ENCODE data around the gene RAB3A. TPM values are rescaled to one million over a fixed set of nuclear protein-coding genes. Genes with fewer than 3 reads are reported as not detected.
"Not testable (repeated sequence)": the region's sequence is repeated elsewhere in the genome, so short reads cannot be mapped to it uniquely, and the experiment has no call there.

The RAB3A gene
- total and polyA plus RNA-seq, 12 donors, result 2.3 to 32.3 (median 6.2) TPM

DNA sequence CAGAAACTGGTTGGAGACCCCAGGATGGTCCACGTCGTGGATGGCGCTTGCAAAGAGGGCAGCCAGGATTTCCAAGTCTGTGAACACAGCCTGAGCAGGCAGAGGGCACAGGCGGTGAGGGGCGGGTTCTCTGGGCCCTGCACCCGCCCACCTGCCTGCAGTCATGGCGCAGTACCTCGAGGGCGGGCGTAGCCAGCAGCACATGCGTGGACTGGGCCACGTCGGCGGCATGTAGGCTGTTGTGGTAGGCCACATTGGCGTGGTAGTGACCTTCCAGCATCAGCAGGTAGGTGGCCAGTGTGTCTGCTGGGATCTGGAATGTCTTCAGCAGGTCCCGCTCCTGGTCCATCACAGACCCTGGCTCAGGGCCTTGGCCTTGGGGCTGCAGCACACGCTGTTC is 14.3 kb upstream of the RAB3A start:
- Histone ChIP-seq H3K36me3 (replicated peaks in 1 of 2) (no peaks in the 10 kb centered on the region), H3K27me3 (peaks cover 3% of the 10 kb centered on the region), H3K27ac (no peak overlapping the region), H3K9me3 (replicated peaks in 1 of 3) (no peaks in the 10 kb centered on the region), H3K4me3 (no peak overlapping the region), H3K4me1 (replicated peaks in 1 of 2) (no peaks in the 10 kb centered on the region)
- intact Hi-C loops (cut with DNase I), result loop anchor here in 1 of 2 donors (5.0 kb wide), 1 partner anchor 39 kb away; a partner anchor contains a TSS
- DNase-seq, result no peak
- TF ChIP-seq, protein P1, sequence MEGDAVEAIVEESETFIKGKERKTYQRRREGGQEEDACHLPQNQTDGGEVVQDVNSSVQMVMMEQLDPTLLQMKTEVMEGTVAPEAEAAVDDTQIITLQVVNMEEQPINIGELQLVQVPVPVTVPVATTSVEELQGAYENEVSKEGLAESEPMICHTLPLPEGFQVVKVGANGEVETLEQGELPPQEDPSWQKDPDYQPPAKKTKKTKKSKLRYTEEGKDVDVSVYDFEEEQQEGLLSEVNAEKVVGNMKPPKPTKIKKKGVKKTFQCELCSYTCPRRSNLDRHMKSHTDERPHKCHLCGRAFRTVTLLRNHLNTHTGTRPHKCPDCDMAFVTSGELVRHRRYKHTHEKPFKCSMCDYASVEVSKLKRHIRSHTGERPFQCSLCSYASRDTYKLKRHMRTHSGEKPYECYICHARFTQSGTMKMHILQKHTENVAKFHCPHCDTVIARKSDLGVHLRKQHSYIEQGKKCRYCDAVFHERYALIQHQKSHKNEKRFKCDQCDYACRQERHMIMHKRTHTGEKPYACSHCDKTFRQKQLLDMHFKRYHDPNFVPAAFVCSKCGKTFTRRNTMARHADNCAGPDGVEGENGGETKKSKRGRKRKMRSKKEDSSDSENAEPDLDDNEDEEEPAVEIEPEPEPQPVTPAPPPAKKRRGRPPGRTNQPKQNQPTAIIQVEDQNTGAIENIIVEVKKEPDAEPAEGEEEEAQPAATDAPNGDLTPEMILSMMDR (IDR thresholded peaks at IDR 0.05), result no peak
- TF ChIP-seq POLR2A (IDR thresholded peaks at IDR 0.05), result no peak
- 59 to 89% (median 83%) methylated on average over 4 to 17 of the region's 17 CpGs for WGBS, 4 donors

DNA sequence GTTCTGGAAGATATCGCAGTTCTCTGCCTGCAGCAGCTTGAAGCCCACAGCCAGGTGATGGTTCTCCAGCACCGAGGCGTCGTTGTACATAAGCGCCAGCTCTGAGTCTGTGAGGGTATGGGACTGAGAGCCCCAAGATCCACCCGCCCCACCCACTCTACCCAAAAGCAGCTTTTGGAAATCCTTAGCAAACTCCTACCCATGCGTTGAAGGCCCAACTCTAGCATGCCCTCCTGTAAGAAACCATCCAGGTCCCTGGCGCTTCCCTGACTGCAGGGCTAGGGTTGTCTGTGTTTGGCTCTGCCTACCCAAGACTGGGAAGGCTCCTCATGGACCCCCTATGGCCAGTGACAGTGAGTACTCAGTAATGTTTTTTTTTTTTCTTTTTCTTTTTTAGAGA is 12.9 kb upstream of the RAB3A start:
- Histone ChIP-seq H3K4me1 (replicated peaks in 1 of 2) (no peaks in the 10 kb centered on the region), H3K27ac (no peak overlapping the region), H3K9me3 (replicated peaks in 1 of 3) (no peaks in the 10 kb centered on the region), H3K36me3 (replicated peaks in 1 of 2) (no peaks in the 10 kb centered on the region), H3K4me3 (no peak overlapping the region), H3K27me3 (no peaks in the 10 kb centered on the region)
- intact Hi-C loops (cut with DNase I), result loop anchor here in 1 of 2 donors (5.0 kb wide), 1 partner anchor 41 kb away; a partner anchor contains a TSS
- 86 to 94% (median 92%) methylated on average over 7 to 8 of the region's 8 CpGs for WGBS, 4 donors
- TF ChIP-seq, protein P1 (IDR thresholded peaks at IDR 0.05), result no peak
- no peak for TF ChIP-seq POLR2A (IDR thresholded peaks at IDR 0.05)
- DNase-seq, result no peak

DNA sequence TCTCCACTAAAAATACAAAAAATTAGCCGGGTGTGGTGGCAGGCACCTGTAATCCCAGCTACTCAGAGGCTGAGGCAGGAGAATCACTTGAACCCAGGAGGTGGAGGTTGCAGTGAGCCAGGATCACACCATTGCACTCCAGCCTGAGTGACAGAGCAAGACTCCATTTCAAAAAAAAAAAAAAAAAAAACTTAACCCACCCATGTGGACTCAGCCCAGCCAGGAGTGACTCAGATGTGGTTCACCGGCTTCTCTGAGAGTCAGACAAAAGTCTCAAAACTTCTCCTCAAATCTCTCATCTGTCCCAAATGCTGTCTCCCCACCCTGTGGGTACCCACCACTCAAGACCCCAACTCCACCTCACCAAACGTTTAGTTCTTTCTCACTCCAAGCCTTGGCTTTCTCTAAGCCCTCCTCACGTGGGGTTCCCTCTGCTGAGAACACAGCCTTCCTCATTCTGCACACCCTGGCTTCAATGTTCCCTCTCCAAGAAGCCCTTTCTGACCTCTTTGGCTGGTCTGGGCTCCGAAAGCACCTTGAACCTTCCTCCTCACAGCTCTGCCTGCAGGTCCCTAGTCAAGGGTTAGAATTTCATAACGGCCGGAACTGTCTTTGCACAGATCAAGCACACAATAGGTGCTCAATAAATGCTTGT is 11.1 kb upstream of the RAB3A start:
- H3K36me3 ChIP-seq (replicated peaks in 1 of 2), result no peaks in the 10 kb centered on the region
- no peak for DNase-seq

DNA sequence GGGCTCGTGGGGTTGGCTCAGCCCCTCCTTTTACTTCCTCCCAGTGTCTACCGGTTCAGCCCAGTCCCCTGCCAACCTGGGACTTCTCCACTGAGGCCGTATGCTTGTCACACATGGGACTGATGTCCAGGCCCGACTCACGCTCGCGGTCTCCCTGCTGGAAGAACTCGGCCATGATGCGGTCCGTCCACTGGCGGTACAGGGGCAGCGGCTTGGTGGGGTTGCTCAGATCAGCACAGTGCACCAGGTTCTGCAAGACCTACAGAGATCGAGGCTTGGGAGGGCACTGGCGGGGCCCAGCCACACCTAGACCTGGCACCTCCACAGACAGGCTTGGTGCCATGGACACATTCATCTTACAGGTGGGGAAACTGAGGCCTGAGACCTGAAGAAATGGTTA is 7.8 kb upstream of the RAB3A start:
- H3K27me3 ChIP-seq, result no peaks in the 10 kb centered on the region
- no peaks in the 10 kb centered on the region for H3K4me1 ChIP-seq (replicated peaks in 1 of 2)
- no peaks in the 10 kb centered on the region for H3K36me3 ChIP-seq (replicated peaks in 1 of 2)
- no peak for TF ChIP-seq POLR2A (IDR thresholded peaks at IDR 0.05)
- TF ChIP-seq, protein P1 (IDR thresholded peaks at IDR 0.05), result no peak
- H3K4me3 ChIP-seq, result no peak overlapping the region
- WGBS, 4 donors, result 76 to 84% (median 78%) methylated on average over 7 to 14 of the region's 14 CpGs
- intact Hi-C loops (cut with DNase I), result loop anchor here in 1 of 2 donors (5.0 kb wide), 1 partner anchor 41 kb away; no protein-coding TSS in a partner anchor
- no peaks in the 10 kb centered on the region for H3K9me3 ChIP-seq (replicated peaks in 1 of 3)
- no peak for DNase-seq
- no peak overlapping the region for H3K27ac ChIP-seq

More for the DNA sequence above, 11.1 kb upstream of the RAB3A start:
- Histone ChIP-seq H3K9me3 (replicated peaks in 1 of 3) (no peaks in the 10 kb centered on the region), H3K4me1 (replicated peaks in 1 of 2) (no peaks in the 10 kb centered on the region), H3K27ac (no peak overlapping the region), H3K27me3 (no peaks in the 10 kb centered on the region), H3K4me3 (no peak overlapping the region)
- TF ChIP-seq, protein P1 (IDR thresholded peaks at IDR 0.05), result no peak
- TF ChIP-seq POLR2A (IDR thresholded peaks at IDR 0.05), result no peak
- 58 to 71% (median 64%) methylated on average over 7 of the region's 7 CpGs for WGBS, 4 donors
- intact Hi-C loops (cut with DNase I), result loop anchor here (5.0 kb wide), 2 partner anchors 37 to 42 kb away; a partner anchor contains a TSS

DNA sequence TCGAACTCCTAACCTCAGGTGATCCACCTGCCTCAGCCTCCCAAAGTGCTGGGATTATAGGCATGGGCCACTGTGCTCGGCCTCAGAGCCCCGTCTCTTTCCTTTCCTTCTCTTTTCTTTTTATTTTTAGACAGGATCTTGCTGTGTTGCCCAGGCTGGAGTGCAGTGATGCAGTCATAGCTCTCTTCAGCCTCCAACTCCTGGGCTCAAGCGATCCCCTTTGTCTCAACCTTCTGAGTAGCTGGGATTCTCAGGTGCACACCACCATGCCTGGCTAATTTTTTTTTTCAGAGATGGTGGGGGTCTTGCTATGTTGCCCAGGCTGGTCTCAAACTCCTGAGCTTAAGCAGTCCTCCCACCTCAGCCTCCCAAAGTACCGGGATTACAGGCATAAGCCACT is 6.1 kb upstream of the RAB3A start:
- not testable (repeated sequence) for H3K27ac ChIP-seq; H3K9me3 ChIP-seq (replicated peaks in 1 of 3); DNase-seq; H3K4me3 ChIP-seq; H3K27me3 ChIP-seq; H3K36me3 ChIP-seq (replicated peaks in 1 of 2)
- 71 to 81% (median 75%) methylated on average over 5 of the region's 5 CpGs for WGBS, 4 donors
- peaks cover 8 to 11% of the 10 kb centered on the region in 2 donors for H3K4me1 ChIP-seq (replicated peaks in 1 of 2)
- intact Hi-C loops (cut with DNase I), result loop anchor here in 1 of 2 donors (5.0 kb wide), 1 partner anchor 42 kb away; no protein-coding TSS in a partner anchor

Data from adrenal gland (tissue), 12 donors.